ENCODE results near the gene AMPH. TPM values are rescaled to one million over a fixed set of nuclear protein-coding genes. Genes with fewer than 3 reads are reported as not detected.

The AMPH gene
- total and polyA plus RNA-seq, 8 donors = 0.22 to 6.8 (median 1.3) TPM

DNA sequence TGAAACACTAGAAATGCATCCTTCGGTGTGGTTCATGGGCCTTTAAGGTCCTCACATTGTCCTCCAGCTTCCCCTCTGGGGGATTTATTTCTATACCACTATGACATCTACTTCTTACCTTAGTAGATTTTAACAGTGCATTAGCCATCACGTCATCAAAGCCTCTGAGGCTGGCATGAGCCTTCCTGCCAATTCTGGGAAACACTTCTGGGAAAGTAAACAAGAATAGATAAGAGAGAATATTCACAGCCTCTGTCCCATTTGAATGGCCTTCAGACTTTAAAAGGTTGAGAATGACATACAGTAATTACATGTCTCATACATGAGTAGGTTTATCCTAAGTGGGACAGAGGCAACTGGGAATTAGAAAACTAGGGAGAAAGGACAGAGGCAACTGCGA lies 89.7 kb downstream of the AMPH start:
- no peaks in the 10 kb centered on the region for H3K36me3 ChIP-seq
- TF ChIP-seq, protein P1, sequence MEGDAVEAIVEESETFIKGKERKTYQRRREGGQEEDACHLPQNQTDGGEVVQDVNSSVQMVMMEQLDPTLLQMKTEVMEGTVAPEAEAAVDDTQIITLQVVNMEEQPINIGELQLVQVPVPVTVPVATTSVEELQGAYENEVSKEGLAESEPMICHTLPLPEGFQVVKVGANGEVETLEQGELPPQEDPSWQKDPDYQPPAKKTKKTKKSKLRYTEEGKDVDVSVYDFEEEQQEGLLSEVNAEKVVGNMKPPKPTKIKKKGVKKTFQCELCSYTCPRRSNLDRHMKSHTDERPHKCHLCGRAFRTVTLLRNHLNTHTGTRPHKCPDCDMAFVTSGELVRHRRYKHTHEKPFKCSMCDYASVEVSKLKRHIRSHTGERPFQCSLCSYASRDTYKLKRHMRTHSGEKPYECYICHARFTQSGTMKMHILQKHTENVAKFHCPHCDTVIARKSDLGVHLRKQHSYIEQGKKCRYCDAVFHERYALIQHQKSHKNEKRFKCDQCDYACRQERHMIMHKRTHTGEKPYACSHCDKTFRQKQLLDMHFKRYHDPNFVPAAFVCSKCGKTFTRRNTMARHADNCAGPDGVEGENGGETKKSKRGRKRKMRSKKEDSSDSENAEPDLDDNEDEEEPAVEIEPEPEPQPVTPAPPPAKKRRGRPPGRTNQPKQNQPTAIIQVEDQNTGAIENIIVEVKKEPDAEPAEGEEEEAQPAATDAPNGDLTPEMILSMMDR (IDR thresholded peaks at IDR 0.05) = no peak
- no peaks in the 10 kb centered on the region for H3K4me1 ChIP-seq
- intact Hi-C loops (cut with DNase I) = no loop called here
- no peaks in the 10 kb centered on the region for H3K9me3 ChIP-seq
- H3K27ac ChIP-seq = no peak overlapping the region
- H3K4me3 ChIP-seq = no peak overlapping the region
- FAIRE-seq = no peak
- ATAC-seq = peak in 3 of 4 donors; percentile 56 to 80 (median 78)
- 40 to 45% methylated on average over 3 of the region's 3 CpGs for WGBS, 2 donors
- no peaks in the 10 kb centered on the region for H3K27me3 ChIP-seq
- no peak for DNase-seq

DNA sequence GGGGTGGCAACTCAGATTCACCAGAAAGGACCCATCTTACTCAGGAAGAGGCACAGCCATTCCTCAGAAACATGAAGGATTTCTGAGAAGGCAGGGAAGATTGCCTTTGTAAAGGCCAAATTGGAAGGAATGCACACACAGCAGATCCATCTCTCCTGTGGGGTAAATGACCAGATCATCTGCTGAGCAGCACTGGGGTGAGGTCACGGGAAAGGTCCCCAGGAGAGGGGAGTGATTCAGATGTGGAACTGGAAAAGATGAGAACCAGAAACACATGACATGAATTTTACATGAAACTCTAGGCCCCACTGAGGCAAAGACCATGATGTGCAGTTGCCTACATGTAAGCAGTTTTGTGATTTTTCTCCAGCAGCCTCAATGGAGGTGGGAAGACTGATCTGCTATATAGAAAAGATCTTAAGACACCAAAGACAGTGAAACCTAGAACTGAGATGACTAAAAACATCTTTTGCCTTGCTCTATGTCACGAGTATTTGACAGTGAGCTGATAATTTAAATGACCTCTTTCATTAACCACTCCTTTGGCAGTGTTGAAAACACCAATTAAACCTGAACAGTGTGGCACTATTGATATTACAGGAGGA lies 91.6 kb downstream of the AMPH start:
- no peaks in the 10 kb centered on the region for H3K9me3 ChIP-seq
- no peaks in the 10 kb centered on the region for H3K27me3 ChIP-seq
- WGBS, 2 donors = 65 to 67% methylated on average over 2 of the region's 2 CpGs
- H3K27ac ChIP-seq = no peak overlapping the region
- no peaks in the 10 kb centered on the region for H3K4me1 ChIP-seq
- no peaks in the 10 kb centered on the region for H3K36me3 ChIP-seq
- ATAC-seq = no peak
- no peak for DNase-seq
- H3K4me3 ChIP-seq = no peak overlapping the region
- TF ChIP-seq, protein P1 (IDR thresholded peaks at IDR 0.05) = no peak
- no peak for FAIRE-seq
- intact Hi-C loops (cut with DNase I) = no loop called here

DNA sequence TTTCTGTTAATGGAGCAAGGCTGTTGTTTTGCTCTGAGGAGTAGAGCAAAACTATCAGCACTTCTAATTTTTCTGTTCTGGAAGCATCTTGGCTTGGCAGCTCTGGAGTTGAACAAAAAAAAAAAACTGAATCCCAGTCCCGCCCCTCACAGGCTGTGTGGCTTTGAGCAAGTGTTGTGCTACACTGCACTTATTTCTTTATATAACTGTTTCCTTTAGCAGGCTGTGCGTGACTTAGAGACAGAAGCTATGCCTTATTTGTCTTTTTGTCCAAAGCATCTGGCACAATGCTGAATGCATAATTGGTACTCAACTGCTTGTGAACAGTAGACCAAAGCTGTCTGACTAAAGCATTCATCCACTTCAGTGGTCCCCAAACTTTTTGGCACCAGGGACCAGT lies 96.1 kb downstream of the AMPH start:
- H3K4me1 ChIP-seq = no peaks in the 10 kb centered on the region
- FAIRE-seq = no peak
- H3K27ac ChIP-seq = no peak overlapping the region
- H3K27me3 ChIP-seq = no peaks in the 10 kb centered on the region
- DNase-seq = no peak
- ATAC-seq = no peak
- TF ChIP-seq, protein P1 (IDR thresholded peaks at IDR 0.05) = no peak
- no peaks in the 10 kb centered on the region for H3K36me3 ChIP-seq
- intact Hi-C loops (cut with DNase I) = no loop called here
- no peak overlapping the region for H3K4me3 ChIP-seq
- WGBS, 2 donors = 62 to 74% methylated on average over 2 of the region's 2 CpGs
- H3K9me3 ChIP-seq = no peaks in the 10 kb centered on the region

DNA sequence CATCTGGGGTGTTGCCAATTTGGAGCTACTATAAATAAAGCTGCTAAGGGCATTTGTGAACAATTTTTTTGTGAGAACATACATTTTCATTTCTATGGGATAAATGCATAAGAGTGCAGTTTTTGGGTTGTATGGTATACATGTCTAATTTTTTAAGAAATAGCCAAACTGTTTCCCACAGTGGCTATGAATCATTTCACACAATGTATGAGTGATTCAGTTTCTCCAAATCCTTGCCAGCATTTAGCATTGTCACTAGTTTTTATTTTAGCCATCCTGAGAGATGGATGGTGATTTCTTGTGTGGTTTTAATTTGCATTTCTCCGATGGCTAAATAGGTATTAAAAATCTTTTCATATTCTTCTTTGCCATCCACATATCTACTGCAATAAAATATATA lies 105.3 kb downstream of the AMPH start:
- Histone ChIP-seq H3K4me1 (no peaks in the 10 kb centered on the region), H3K27me3 (peaks cover 0 to 4% (median 0%) of the 10 kb centered on the region in 4 donors), H3K36me3 (no peaks in the 10 kb centered on the region), H3K9me3 (no peaks in the 10 kb centered on the region), H3K27ac (no peak overlapping the region), H3K4me3 (no peak overlapping the region)
- TF ChIP-seq, protein P1 (IDR thresholded peaks at IDR 0.05) = no peak
- DNase-seq (no peak), FAIRE-seq (no peak), ATAC-seq (no peak)
- intact Hi-C loops (cut with DNase I) = no loop called here
- 83 to 85% methylated on average over 1 of the region's 1 CpG for WGBS, 2 donors

DNA sequence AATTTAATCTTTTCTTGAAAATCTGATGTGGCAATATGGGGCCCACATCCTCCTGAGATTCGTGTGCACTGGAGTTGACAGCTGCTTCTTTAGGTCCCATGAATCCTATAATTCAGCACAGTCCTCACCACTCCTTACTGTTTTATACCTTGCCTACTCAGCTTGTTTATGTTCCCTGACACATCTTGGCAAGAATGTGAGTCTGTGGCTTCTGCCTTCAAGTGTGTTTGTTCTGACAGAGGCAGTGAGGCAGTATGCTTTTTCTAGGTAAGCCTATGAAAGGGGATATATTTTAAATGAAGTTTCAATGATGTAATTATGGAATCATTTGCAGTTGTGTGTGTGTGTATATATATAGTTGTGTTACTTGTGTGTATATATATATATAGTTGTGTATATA lies 106.4 kb downstream of the AMPH start:
- DNase-seq = no peak
- Histone ChIP-seq H3K36me3 (no peaks in the 10 kb centered on the region), H3K27ac (no peak overlapping the region), H3K4me3 (no peak overlapping the region), H3K9me3 (no peaks in the 10 kb centered on the region), H3K27me3 (peaks cover 0 to 4% (median 0%) of the 10 kb centered on the region in 4 donors), H3K4me1 (no peaks in the 10 kb centered on the region)
- FAIRE-seq = no peak
- WGBS, 2 donors = 19 to 37% methylated on average over 1 of the region's 1 CpG
- intact Hi-C loops (cut with DNase I) = no loop called here
- no peak for ATAC-seq
- TF ChIP-seq, protein P1 (IDR thresholded peaks at IDR 0.05) = no peak
